Fibroblast of mammary gland (primary cell): ENCODE measurements around the gene RAB41.
A peak's percentile ranks its signal among the peaks of the same experiment; 100 is the strongest.
"Not testable (repeated sequence)": the region's sequence is repeated elsewhere in the genome, so short reads cannot be mapped to it uniquely, and the experiment has no call there.

Experiments used
- DNase-seq: peaks from one replicate; pipeline ENCODE4 v3.0.0-alpha.2; 2010; ENCODE audit warnings: low read depth
- H3K4me3 ChIP-seq: 2 replicates; pipeline ENCODE4 v1.5.1; 2011; ENCODE audit warnings: low read depth, mild to moderate bottlenecking, low read length, moderate library complexity; ENCODE audit not compliant: control insufficient read depth
- CTCF ChIP-seq: conservative IDR thresholded peaks from 2 replicates; pipeline ENCODE4 v1.5.1; 2011; ENCODE audit warnings: low read depth, low read length, inconsistent platforms; ENCODE audit not compliant: control insufficient read depth, insufficient read depth

Gene RAB41

GRCh38 chrX:70281951-70282350 lies at the start of gene RAB41:
RAB41 (plus strand) TSS chrX:70282172; CDS start chrX:70282218, 46 bp downstream.
- TF ChIP-seq CTCF, result no peak
- DNase-seq, result no peak
- H3K4me3 ChIP-seq, result no peak within 1 kb of the TSS

- TF ChIP-seq CTCF, result no peak
- DNase-seq, result no peak
- no peak within 1 kb of the TSS for H3K4me3 ChIP-seq
These were observed 47.6 kb upstream of the RAB41 start, which contains the start of gene AWAT1 for GRCh38 chrX:70234355-70234754. AWAT1 (plus strand) TSS chrX:70234655; CDS start chrX:70234696, 41 bp downstream.

- no peak for DNase-seq
- TF ChIP-seq CTCF, result no peak
- no peak overlapping the region for H3K4me3 ChIP-seq
These were observed 41.2 kb upstream of the RAB41 start for GRCh38 chrX:70240751-70241150.

- no peak for TF ChIP-seq CTCF
- no peak for DNase-seq
- H3K4me3 ChIP-seq, result no peak overlapping the region
These were observed 40.5 kb upstream of the RAB41 start for GRCh38 chrX:70241501-70241900.

- peak; percentile 70 for DNase-seq
- H3K4me3 ChIP-seq, result not testable (repeated sequence)
These were observed 38.4 kb upstream of the RAB41 start for GRCh38 chrX:70243601-70244000.

GRCh38 chrX:70244881-70245280 lies 37.1 kb upstream of the RAB41 start:
- peak; percentile 35 for DNase-seq
- TF ChIP-seq CTCF, result no peak
- H3K4me3 ChIP-seq, result no peak overlapping the region

GRCh38 chrX:70247252-70247651 lies 34.7 kb upstream of the RAB41 start:
- DNase-seq, result no peak
- H3K4me3 ChIP-seq, result no peak overlapping the region
- TF ChIP-seq CTCF, result no peak
